DMS 273 treated with DMSO at 0.1 percent for 48 hours (cell line): ENCODE results near the gene PBX4.

Source experiments
- DNase-seq: peaks from one replicate; lab custom pipeline; 2025; lab: John Stamatoyannopoulos, UW

PBX4 gene

GRCh38 chr19:19540064-19540714, 78.3 kb downstream of the PBX4 start:
- DNase-seq, result no peak

GRCh38 chr19:19539698-19540063, 78.8 kb downstream of the PBX4 start:
- DNase-seq, result no peak

GRCh38 chr19:19538785-19539166, 79.7 kb downstream of the PBX4 start:
- DNase-seq, result no peak

- DNase-seq, result no peak
These were observed 80.3 kb downstream of the PBX4 start, which contains the start of gene CILP2 for GRCh38 chr19:19538061-19538784. Gene CILP2, plus strand, starts transcription at chr19:19538265. Its CDS starts 85 bp downstream, at chr19:19538350.

GRCh38 chr19:19537075-19538048, 81.1 kb downstream of the PBX4 start:
- no peak for DNase-seq

- DNase-seq, result no peak
These were observed 82.9 kb downstream of the PBX4 start for GRCh38 chr19:19535311-19536191.

GRCh38 chr19:19534556-19535265, 83.8 kb downstream of the PBX4 start:
- DNase-seq, result no peak

GRCh38 chr19:19533841-19534240, 84.6 kb downstream of the PBX4 start:
- no peak for DNase-seq

- DNase-seq, result no peak
These were observed 85.4 kb downstream of the PBX4 start for GRCh38 chr19:19532806-19533701.

GRCh38 chr19:19531951-19532805, 86.3 kb downstream of the PBX4 start:
- DNase-seq, result no peak

- DNase-seq, result no peak
These were observed 87.6 kb downstream of the PBX4 start for GRCh38 chr19:19530889-19531288.

- DNase-seq, result no peak
These were observed 88.1 kb downstream of the PBX4 start for GRCh38 chr19:19530423-19530804.

- DNase-seq, result no peak
These were observed 88.6 kb downstream of the PBX4 start for GRCh38 chr19:19529783-19530422.

GRCh38 chr19:19528721-19529490, 89.6 kb downstream of the PBX4 start, which contains the start of gene YJEFN3:
Gene YJEFN3, plus strand, starts transcription at chr19:19528911. Its CDS starts 22 bp downstream, at chr19:19528933.
- no peak for DNase-seq

GRCh38 chr19:19527674-19528625, 90.5 kb downstream of the PBX4 start:
- DNase-seq, result no peak

GRCh38 chr19:19527371-19527656, 91.2 kb downstream of the PBX4 start:
- DNase-seq, result no peak
